Measurements from ENCODE around the gene ITGA7. TPM values are rescaled to one million over a fixed set of nuclear protein-coding genes. Genes with fewer than 3 reads are reported as not detected.

Gene ITGA7
- total RNA-seq, 1 donor from 2014 or later: 33.2 TPM

Other genes starting within 250 kb of the ITGA7 start
- not detected in 3 replicates for gene OR6C70, start 237.8 kb downstream of the ITGA7 start, total RNA-seq
- gene OR6C68, start 215.5 kb downstream of the ITGA7 start, total RNA-seq: not detected in 3 replicates
- gene OR6C4, start 158.3 kb downstream of the ITGA7 start, total RNA-seq: not detected in 3 replicates
- gene OR2AP1, start 135.4 kb downstream of the ITGA7 start, total RNA-seq: 0.13 to 0.29 TPM (median 0.22 TPM) in 3 replicates
- gene OR10P1, start 71.0 kb downstream of the ITGA7 start, total RNA-seq: not detected in 3 replicates
- 58.0 to 63.4 TPM (median 61.6 TPM) in 3 replicates for gene BLOC1S1, start 8.1 kb upstream of the ITGA7 start, total RNA-seq
- 9.7 to 11.2 TPM (median 11.2 TPM) in 3 replicates for gene RDH5, start 12.5 kb upstream of the ITGA7 start, total RNA-seq
- 429 to 438 TPM (median 438 TPM) in 3 replicates for gene CD63, start 21.1 kb upstream of the ITGA7 start, total RNA-seq
- 17.0 to 18.7 TPM (median 18.1 TPM) in 3 replicates for gene GDF11, start 35.2 kb upstream of the ITGA7 start, total RNA-seq
- 67.9 to 73.2 TPM (median 71.5 TPM) in 3 replicates for gene SARNP, start 109.8 kb upstream of the ITGA7 start, total RNA-seq
- gene ORMDL2, start 110.1 kb upstream of the ITGA7 start, total RNA-seq: 24.8 to 28.3 TPM (median 26.3 TPM) in 3 replicates
- 37.8 to 38.5 TPM (median 38.3 TPM) in 3 replicates for gene DNAJC14, start 121.7 kb upstream of the ITGA7 start, total RNA-seq
- 3.1 to 3.3 TPM (median 3.3 TPM) in 3 replicates for gene MMP19, start 135.0 kb upstream of the ITGA7 start, total RNA-seq
- 21.1 to 23.8 TPM (median 22.9 TPM) in 3 replicates for gene PYM1, start 220.0 kb upstream of the ITGA7 start, total RNA-seq
- gene DGKA, start 223.3 kb upstream of the ITGA7 start, total RNA-seq: 29.7 to 42.2 TPM (median 33.5 TPM) in 3 replicates

Measured in mesothelial cell of epicardium (in vitro differentiated cells).